Stimulated activated naive CD4-positive, alpha-beta T cell treated with Interleukin-2 at 50 U/mL for 16 hours (primary cell): Measurements from ENCODE around the gene ACIN1.

ENCODE experiments used
- DNase-seq: peaks from one replicate; lab custom pipeline; 2025; lab: John Stamatoyannopoulos, UW

Gene ACIN1

DNA sequence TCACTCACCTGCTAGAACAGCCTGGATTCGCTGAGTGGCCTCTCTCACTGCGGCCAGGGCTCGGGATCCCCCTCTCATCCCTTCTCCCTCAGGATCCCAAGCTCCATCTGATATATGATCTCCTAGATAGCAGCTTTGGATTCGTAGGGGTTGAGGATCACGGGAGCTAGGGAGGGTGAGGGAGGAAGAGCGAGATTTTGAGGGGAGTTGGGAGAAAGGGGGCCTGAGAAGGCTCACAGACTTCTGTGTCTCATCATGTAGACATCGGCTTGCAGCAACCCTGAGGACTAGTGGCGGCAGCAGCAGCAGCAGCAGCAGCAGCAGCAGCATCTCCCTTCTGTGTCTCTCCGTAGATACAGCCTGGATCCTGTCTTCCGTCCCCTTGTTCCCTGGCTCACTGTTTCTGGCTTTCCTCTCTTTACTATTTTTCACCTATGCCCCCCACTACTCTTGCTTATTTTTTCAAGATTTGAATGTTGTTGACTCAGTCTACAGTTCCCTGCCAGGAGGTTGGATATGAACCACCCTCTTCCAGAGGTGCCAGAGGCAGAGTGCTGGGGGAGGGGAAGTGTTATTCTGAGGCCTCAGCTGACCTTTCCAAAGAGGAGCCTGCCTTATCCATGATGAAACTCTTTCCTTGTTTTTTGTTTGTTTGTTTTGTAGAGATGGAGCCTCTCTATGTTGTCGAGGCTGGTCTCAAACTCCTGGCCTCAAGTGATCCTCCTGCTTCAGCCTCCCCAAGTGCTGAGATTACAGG is 9.8 kb upstream of the ACIN1 start, which contains the start of gene CIROP:
CIROP (minus strand) TSS at position 399 of the 757 bp plus-strand sequence; CDS start at position 330, 69 bp downstream.
- no peak for DNase-seq

DNA sequence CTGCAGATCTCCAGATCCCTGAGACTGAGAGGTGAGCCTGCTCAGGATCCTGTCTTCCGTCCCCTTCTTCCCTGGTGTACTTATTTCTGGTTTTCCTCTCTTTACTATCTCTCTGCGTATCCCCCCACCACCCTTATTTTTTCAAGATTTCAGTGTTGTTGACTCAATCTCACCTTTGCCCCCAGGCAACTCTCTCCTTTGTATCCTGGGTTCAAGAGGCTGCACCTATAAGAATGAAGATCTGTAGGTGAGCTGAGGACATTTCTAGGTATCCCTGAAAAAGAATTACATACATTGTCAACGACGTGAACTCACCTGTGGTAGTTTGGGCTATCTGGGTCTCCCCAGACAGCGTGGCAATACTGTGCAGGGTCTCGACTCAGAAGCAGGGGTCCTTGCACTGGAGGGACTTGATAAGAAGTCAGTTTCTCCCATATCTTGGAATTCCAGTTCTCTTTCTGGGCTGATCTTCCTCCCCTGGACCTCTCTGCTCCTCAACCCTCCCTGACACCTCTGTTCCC is 9.2 kb upstream of the ACIN1 start:
- DNase-seq = no peak

DNA sequence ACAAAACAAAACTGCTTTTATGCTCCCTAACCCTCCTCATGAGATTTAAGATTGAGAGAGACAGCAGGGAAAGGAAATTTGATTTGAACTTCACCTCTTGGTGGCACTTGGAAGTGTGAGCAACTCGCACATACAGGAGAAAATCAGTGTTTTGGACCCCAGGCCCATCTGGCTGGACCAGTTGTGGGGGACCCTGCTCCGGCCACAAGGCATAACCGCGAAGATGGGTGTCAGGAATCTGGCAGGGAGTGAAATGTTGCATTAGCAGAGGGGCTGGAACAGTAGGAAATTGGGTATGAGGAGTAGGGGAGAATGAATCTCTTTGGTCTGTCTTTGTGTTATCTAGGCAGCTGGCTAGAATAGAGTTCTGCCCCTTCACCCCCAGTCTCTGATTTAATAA is 8.6 kb upstream of the ACIN1 start:
- DNase-seq = no peak

DNA sequence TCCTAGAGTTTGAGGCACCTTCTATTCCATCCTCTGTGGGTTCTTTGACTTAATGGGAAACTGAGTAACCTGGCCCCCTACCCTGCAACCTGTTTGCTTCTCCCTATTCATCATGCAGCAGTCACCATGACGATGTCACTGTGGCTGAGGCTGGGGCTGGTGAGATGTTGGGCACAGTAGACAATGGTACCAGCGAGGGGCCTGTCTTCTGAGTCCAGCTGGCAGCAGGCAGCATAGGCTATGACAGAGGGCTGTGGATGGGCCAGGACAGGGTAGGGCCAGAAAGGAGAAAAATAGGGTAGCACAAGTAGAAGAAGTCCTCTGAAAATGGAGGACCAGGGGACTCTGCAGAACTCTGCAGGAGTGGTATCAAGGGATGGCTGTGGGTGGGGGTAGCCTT is 7.9 kb upstream of the ACIN1 start:
- no peak for DNase-seq

DNA sequence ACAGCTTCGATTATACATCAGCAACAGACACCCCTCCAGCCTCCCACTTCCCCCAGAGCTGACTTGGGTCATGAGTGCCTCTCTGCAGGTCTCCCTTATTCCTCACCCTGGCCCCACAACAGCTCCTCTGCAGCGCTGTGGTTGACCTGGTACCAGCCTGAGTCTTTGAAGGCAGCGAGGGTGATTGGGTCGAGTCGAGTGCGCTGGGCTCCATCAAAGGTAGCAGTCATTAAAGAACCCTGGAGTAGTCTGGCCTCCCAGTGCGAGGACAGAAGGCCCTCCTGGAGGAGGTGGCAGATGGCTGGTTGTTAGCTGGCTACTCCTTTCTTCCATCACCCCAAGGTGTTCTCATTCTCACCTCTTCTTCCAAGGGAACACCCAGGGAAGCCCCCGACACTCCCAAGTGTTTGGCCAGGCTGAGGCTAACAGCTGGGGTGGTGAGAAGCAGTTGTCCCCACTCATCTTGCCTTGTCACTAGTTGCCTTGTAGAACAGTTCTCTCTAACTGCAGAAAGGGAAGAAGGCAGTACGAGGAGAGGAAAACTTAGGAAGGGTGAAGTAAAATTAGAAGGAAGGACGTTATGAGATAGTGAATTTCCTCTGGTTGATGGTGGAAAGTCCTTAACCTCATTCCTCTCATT is 7.2 kb upstream of the ACIN1 start:
- no peak for DNase-seq

DNA sequence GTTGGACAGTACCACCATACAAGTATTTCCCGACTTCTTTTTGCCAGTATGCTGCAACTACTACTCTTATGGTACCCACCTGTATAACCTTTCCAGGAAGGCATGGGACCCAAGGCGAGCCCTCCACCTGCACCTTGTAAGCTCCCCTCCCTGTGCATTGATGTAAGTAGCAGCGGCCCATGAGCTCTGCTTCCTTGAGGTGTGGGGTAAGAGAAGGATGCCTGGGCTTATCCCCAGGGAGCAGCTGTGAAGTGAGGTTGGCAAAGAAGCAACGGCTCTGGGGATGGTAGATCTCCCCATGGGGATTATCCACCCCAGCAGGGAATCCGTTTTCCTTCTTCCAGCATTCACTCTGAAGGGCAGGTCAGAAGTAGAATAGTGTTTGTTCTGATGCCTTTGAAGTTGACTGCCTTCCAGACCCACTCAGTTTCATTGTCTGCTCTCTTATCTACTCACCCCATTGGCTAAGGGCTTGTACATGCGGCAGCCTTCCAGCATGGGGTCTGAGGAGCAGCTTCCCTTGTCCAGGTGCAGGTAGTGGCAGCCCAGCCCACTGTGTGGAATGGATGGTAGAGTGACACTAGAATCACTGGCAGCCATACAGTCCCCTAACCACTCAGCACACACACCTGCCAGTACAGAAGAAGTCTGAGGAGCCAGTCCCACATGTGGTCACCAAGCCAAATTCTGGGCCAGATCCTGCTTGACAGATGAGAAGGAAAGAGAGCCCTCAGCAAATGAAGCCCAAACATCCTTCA is 6.5 kb upstream of the ACIN1 start:
- DNase-seq = no peak

DNA sequence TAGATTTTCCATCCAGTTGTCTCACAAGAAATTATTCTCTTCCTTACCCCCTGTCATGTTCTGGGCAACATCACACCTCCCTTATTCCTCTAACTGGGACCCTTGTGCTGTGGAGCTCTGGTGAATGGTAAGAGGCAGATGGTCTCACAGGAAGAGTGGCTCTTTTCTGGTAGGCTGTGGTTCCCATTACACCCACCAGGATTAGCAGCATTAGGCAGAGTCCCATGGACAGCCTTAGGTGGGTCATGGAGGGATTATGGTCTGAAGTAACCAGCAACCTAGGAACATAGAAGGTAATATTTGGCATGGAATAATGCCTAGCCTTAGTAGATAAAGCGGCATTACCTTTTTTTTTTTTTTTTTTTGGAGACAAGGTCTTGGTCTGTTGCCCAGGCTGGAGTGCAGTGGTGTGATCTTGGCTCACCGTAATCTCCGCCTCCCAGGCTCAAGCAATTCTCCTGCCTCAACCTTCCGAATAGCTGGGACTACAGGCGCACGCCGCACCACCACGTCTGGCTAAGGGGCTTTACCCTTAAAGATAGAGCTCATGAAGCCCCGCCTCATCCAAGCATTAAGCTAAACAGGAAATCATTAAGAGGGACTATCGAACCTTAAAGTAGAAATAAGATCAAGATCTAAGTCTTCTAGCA is 4.4 kb upstream of the ACIN1 start:
- no peak for DNase-seq

DNA sequence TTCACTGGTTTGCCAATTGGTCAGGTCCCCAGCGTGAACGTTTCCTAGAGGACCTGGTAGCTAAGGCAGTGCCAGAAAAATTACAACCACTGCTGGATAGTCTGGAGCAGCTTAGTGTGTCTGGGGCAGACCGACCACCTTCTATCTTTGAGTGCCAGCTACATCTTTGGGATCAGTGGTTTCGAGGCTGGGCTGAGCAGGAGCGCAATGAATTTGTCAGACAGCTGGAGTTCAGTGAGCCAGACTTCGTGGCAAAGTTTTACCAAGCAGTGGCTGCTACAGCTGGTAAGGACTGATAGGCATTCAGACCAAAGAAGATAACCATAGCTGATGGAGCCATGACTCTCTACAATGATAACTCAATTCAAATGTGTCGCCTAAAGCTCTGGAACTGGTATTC is 2.9 kb upstream of the ACIN1 start:
- DNase-seq = no peak

DNA sequence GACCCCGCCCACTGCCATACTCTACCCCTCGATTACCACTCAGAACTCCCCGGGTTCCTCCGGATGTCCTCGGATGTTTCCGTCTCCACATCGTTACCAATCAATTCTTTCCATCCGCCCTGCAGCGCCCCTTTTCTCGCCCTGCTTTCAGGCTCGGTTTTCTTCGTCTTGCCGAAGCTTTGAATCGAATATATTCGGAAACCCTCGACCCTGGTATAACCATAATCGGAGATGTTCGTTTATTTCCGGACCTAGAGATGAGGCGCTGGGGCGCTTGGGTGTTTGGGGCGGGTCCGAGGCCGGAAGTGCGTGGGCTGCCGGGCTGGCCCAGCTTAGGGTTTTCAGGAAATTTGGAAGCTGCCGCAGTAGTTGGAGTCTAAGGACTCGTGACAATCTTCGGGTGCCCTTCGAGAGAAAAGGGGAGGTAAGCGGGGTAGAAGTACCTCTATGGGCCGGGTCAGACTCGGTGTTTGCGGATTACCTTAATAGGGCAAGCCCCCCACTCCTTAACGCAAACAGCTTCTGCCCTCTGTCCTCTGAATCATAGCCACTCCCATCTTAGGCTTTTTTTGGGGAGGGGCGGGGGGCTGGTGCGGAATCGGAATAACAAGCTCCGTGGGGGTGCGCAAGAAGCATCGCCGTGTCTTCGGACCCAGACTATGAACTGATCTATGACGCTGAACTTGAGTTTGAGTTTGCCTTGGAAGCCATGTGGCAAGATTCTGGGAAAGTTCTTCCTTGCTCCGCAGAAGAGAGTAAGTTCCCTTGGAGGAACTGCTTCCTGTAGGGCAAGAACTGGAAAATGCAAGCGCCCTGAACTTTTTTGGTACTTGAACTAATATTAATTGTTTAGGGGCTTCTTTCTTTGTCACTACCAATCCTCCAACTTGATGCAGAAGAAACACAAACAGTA is 516 bp upstream of the ACIN1 start, which contains the start of gene C14orf119:
C14orf119 (plus strand) TSS at position 310 of the 913 bp plus-strand sequence. CDS start 2,154 bp downstream, outside the sequence.
- no peak for DNase-seq

DNA sequence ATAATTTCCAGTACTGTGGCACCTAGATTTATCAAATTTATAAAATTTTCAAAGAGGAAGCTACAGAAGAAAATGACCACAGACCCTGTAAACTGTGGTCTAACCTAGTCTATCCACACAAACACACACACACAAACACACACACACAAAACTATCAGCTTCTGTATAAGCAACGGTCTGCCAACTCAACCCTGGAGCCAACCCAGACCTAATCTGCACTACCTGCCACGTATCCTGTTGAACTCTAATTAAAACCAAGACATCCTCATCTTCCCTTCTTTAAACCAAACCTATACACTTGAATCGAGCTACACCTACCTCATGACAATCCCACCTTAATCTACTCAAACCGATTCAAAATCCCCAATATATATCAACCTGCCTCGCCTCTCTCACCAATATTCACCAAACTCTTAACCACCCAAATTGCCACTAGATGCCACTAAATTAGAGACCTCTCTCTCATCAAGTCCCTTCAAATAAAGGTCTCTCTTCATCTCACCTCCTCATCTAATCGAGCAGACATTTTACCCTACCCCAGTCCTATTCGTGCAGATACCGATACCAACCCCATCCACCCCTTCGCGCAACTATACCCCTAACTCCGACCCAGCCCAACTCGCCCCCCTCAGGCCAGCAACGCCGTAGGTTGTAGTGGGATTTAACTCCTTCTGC is 808 bp downstream of the ACIN1 start:
- no peak for DNase-seq

DNA sequence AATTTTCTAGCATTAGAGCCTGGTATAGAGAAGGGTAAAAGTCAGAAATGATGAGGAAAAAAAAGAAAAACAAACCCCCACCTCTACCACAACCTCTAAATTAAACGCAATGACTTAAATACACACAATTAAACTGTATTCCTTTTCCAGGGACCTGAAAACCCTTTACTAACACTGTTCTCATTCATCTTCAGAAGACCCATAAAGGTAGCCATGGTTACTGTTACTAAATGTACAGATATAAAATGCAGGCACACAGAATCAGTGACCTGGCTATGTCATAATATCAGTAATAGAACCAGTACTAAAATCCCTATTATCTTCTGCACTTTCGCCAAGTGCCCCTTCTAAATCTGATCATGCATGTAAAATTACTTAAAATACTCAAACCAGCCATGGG is 1.4 kb downstream of the ACIN1 start:
- DNase-seq = no peak

DNA sequence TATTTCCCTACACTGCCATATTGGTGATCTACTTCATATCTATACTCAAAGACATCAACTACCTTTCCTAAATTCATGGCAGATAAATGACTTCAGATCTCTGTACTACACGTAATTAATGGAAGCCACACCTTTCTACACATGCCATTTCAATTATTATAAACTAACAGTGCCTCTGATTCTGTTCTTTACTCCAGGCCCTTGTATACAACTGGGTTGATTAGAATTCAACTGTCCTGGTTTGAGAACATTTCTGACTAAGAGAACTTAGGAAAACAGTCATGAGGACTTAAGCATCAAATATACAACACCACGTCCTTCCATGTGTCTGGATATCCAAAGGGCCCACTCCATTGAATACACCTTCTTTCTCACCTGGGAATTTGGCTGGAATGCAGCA is 1.8 kb downstream of the ACIN1 start:
- DNase-seq = no peak

DNA sequence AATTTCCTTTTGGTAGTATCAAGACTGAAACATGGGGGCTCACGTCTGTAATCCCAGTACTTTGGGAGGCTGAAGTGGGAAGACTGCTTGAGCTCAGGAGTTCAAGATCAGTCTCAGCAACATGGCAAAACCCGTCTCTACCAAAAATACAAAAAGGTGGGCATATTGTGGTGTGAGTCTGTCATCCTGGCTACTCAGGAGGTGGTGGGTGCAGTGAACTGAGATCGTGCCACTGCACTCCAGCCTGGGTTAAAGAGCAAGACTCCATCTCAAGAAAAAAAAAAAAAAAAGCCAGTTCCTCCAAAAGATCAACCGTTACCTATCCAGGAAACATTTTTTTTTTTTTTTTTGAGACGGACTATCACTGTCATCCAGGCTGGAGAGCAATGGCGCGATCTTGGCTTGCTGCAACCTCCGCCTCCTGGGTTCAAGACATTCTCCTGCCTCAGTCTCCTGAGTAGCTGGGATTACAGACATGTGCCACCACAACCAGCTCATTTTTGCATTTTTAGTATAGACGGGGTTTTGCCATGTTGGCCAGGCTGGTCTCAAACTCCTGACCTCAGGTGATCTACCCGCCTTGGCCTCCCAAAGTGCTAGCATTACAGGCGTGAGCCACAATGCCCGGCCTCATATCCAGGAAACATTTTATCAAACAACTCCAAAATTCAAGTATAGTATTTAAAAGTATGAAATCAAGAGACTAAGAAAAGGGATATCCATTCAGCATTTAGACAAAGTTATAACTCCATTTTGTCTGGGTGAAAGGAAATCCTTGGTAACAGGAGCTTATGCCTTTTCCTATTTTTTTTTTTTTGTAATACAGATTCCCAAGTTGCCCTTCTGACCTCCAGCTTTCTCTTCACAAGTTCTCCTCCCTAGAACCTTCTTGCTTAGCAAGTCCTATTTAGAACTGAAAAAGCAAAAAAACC is 3.4 kb downstream of the ACIN1 start:
- DNase-seq = no peak

DNA sequence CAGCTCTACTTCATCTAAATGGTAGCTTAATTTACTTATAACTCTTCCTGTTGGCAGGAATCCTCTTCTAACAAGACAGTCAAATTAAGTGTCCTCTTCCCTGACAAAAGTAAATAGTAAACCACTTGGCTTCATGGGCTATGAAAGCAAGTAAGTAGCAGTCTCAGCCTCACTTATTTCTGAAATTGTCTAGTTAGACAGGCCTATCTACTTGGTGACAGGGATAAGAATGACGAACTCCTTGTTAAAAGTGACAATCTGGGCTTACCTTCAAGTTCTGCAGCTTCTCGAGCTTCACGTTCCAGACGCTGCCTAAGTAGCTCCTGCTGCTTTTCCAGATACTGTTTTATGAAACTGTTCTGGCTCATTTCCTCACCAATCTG is 4.7 kb downstream of the ACIN1 start:
- no peak for DNase-seq

DNA sequence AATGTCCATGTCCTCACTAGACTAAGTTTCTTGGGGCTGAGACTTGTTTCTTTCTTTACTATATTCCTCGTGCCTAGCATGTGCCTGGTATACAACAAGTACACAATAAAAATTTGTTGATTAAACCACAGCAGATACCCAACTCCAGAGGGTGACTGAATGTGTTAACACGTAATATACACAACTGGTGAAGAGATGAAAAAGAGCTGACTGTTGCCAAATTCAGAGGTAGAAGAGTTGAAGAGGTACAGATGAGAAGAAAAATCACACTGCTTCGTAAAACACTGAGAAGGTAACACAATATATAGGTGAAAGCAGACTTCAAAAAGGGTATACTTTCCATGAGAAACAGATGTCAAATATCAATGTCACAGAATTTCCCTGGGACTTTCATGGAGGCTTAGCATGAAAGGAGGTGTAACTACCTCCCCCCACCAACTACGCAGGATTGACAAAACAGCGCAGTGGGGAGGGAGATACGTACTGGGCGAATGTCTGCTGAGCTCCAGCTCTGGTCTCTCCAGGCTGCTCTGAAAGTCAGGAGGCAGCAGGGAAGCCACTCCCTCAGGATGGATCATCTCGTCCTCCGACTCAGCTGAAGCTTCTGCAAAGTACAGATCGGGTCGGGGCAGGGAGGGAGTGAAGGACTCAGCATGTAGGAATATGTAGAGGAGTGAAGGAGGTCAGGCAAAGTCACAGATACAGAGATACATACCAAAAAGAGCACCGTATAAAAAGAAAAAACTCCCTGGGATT is 5.3 kb downstream of the ACIN1 start:
- DNase-seq = no peak

DNA sequence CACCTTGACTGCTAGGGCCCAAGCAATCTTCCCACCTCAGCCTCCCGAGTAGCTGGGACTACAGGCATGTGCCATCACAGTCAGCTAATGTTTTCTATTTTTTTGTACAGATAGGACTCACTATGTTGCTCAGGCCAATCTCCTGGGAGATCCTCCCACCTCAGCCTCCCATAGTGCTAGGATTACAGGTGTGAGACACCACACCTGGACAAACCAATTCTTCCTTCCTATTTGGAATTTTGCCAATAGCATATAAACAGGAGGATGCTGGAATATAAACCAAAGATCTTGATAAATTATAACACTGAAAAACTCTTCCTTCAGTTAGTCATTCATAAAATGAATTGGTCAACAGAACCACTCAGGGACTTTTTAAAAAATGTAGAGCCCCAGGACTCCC is 8.4 kb downstream of the ACIN1 start:
- no peak for DNase-seq

DNA sequence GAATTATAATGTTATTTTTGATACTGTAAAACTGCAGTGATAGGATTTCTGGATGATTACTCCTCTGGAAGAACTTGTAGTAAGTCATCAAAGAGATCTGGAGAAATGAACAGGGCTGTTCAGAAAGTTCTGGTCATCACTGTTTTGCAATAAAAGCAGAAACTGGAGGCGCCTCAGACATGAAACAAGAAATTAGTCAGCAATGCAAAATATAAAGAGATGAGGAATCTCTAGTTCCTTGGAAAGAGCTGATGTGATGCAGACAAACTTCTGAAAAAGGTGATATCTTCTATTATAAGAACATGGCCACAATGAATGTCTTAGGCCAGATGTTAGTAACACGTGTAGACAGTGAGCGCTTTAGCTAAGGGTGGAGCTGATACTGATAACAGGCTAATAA is 9.5 kb downstream of the ACIN1 start:
- no peak for DNase-seq

DNA sequence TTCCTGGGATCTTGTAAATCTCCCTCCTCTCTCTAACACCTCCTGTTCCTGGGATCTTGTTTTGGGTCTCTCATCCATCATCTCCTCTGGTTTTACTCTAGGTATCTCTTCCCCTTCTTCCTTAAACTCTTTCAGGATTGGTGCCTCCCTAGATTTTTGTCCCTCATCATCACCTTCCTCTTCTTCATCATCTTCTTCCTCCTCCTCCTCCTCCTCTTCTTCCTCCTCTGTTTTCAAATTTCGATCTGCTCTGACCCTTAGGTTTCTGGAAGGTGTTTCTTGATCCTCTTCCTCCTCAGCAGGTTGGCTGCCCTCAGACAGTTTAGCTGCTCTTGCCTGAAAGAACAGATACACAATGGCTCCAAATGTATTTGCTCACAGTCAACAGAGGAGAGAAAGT is 14.5 kb downstream of the ACIN1 start:
- DNase-seq = no peak

DNA sequence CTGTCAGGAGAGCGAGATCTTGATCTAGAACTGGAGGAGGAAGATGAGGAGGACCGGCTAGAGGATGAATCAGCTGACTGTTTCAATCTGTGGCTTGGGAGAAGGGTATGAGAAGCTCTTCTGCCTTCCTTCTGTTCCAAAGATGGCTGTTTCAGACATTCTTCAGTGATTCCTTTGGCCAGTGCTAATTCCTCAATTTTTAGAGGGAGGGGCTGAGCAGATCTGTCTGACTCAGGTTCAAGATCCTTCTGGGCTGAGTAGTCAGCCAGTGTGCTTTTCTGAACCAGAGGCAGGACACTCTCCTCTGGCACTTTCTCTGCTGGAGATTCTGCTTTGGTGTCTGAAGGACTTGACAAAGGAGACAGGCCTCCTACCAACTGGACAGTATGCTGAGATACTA is 15.2 kb downstream of the ACIN1 start:
- no peak for DNase-seq
